ENCODE results near the gene NR2C1. TPM values are rescaled to one million over a fixed set of nuclear protein-coding genes. Genes with fewer than 3 reads are reported as not detected.

The NR2C1 gene
- total and polyA plus RNA-seq, 2 of the 8 experiments (the other 6 are each of a cell fraction or from before 2014, with no cell fraction given), result 22.8 to 48.3 TPM

DNA sequence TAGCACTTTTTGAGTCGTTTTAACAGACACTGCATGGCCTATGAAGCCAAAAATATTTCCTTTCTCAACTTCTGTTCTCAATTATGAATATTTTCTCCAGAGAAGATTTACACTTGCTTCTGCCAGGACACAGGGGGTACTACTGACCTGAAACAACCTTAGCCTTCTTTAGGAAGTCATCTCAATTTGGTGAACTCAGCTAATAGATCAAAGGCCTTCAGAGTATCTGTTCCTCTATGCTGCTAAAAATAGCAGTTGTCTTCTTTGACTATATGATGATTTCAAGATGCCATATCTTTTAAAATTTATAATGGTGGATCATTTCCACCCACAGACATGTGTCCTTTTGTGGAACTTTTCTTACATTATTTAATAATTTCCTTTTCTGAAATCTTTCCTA is 55.9 kb downstream of the NR2C1 start:
- Histone ChIP-seq H2BK5ac (ENCODE audit: low read depth, low read length) (no peak overlapping the region), H2BK20ac (ENCODE audit: low read length) (no peak overlapping the region), H3K4me3 (ENCODE audit: extremely low read depth in 1 of 4, insufficient read depth in 2 of 4, low read depth in 3 of 4, low read length in 4 of 4) (no peak overlapping the region), H3K27me3 (replicated peaks in 1 of 4; ENCODE audit: control insufficient read depth in 3 of 4, extremely low read depth in 1 of 4, insufficient read depth in 3 of 4, low read length in 3 of 4) (no peaks in the 10 kb centered on the region), H2AK5ac (ENCODE audit: low read depth, low read length) (no peak overlapping the region), H3K4me2 (ENCODE audit: insufficient read depth in 1 of 2, low read depth in 2 of 2, low read length in 2 of 2) (no peak overlapping the region), H3K9ac (replicated peaks in 1 of 4; ENCODE audit: extremely low read depth in 1 of 4, low read depth in 3 of 4, low read length in 3 of 4) (no peak overlapping the region), H3K79me2 (ENCODE audit: control insufficient read depth in 1 of 2, insufficient read depth in 2 of 2, low read length in 2 of 2) (no peaks in the 10 kb centered on the region), H3K56ac (replicated peaks; ENCODE audit: insufficient read length, low read depth, low read length) (no peak overlapping the region), H2AFZ (ENCODE audit: low read length) (no peak overlapping the region), H3K79me1 (ENCODE audit: low read depth, low read length) (no peaks in the 10 kb centered on the region), H3K27ac (ENCODE audit: low read depth, low read length) (no peak overlapping the region), H2BK120ac (replicated peaks; ENCODE audit: low read depth, low read length) (no peak overlapping the region), H4K8ac (ENCODE audit: extremely low read depth, insufficient read depth, low read length) (no peak overlapping the region), H2BK15ac (ENCODE audit: low read length) (no peak overlapping the region), H3K23me2 (ENCODE audit: low read depth, low read length) (no peaks in the 10 kb centered on the region), H3K18ac (ENCODE audit: extremely low read depth, low read length) (no peak overlapping the region), H3K36me3 (ENCODE audit: control insufficient read depth in 2 of 4, insufficient read depth in 4 of 4, low read length in 3 of 4) (peaks cover 0 to 10% (median 1%) of the 10 kb centered on the region in 4 experiments; a peak in 1 of 8 replicates), H3K4me1 (replicated peaks in 1 of 4; ENCODE audit: control insufficient read depth in 3 of 4, insufficient read depth in 4 of 4, low read length in 3 of 4) (no peaks in the 10 kb centered on the region), H4K5ac (ENCODE audit: insufficient read length, low read depth, low read length) (no peak overlapping the region), H2BK12ac (ENCODE audit: low read depth, low read length) (no peak overlapping the region), H3K9me3 (ENCODE audit: insufficient read depth in 2 of 2, low read depth in 1 of 2, low read length in 1 of 2) (no peaks in the 10 kb centered on the region), H3K23ac (ENCODE audit: insufficient read length) (no peak overlapping the region), H3K4ac (replicated peaks; ENCODE audit: insufficient read length, low read depth, low read length) (no peak overlapping the region), H4K20me1 (replicated peaks in 1 of 2; ENCODE audit: control insufficient read depth in 1 of 2, insufficient read depth in 2 of 2, low read length in 2 of 2) (no peaks in the 10 kb centered on the region), H3K14ac (ENCODE audit: insufficient read length) (no peak overlapping the region), H4K91ac (replicated peaks; ENCODE audit: insufficient read length, low read length) (no peak overlapping the region)
- 83% methylated on average over 1 of the region's 1 CpG; no CpG with 5 or more reads in 1 of the 2 experiments for WGBS, 2 experiments (ENCODE audit: extremely low coverage in 1 of 2, insufficient coverage in 1 of 2, insufficient read length in 1 of 2, insufficient replicate concordance in 2 of 2, low coverage in 1 of 2, low lambda C conversion rate in 2 of 2, missing lambda C conversion rate in 1 of 2)
- FAIRE-seq, result no peak
- CTCF ChIA-PET (ENCODE audit: partially characterized antibody), result no interaction called here
- DNase-seq (ENCODE audit: low read depth in 1 of 2, low spot score in 2 of 2), result no peak
- POLR2A ChIA-PET (ENCODE audit: partially characterized antibody), result interaction anchor here (1.0 kb wide), 1 partner anchor 14 kb away, joined by 3 read pairs; the partner anchor contains the start of gene NDUFA12
- TF ChIP-seq KDM4A (IDR thresholded peaks at IDR 0.05; ENCODE audit: low read depth, low read length, severe bottlenecking) (no peak), SP2 (IDR thresholded peaks at IDR 0.05; ENCODE audit: low read length) (no peak), EZH2 (IDR thresholded peaks at IDR 0.05; ENCODE audit: low read depth, low read length, severe bottlenecking) (no peak), EP300 (IDR thresholded peaks at IDR 0.05; ENCODE audit: borderline replicate concordance in 1 of 2, low read depth in 2 of 2, low read length in 2 of 2) (no peak), YY1 (IDR thresholded peaks at IDR 0.05; ENCODE audit: low read depth, low read length) (no peak), FOSL1 (IDR thresholded peaks at IDR 0.05; ENCODE audit: insufficient read depth, low read depth, low read length) (no peak), SIX5 (IDR thresholded peaks at IDR 0.05; ENCODE audit: low read depth, low read length) (no peak), HDAC2 (IDR thresholded peaks at IDR 0.05; ENCODE audit: borderline replicate concordance in 1 of 2, low read depth in 2 of 2, low read length in 2 of 2) (no peak), SIN3A (conservative IDR thresholded peaks at IDR 0.05 in 1 of 2, IDR thresholded peaks at IDR 0.05 in 1 of 2; ENCODE audit: low read depth in 1 of 2, low read length in 2 of 2) (no peak), POU5F1 (IDR thresholded peaks at IDR 0.05; ENCODE audit: low read depth, low read length) (no peak), CHD2 (IDR thresholded peaks at IDR 0.05; ENCODE audit: low read length) (no peak)
- TF ChIP-seq, protein P1, sequence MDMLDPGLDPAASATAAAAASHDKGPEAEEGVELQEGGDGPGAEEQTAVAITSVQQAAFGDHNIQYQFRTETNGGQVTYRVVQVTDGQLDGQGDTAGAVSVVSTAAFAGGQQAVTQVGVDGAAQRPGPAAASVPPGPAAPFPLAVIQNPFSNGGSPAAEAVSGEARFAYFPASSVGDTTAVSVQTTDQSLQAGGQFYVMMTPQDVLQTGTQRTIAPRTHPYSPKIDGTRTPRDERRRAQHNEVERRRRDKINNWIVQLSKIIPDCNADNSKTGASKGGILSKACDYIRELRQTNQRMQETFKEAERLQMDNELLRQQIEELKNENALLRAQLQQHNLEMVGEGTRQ (IDR thresholded peaks at IDR 0.05; ENCODE audit: low read length), result no peak
